ENCODE results near the gene GRM5.
"Not testable (repeated sequence)": the region's sequence is repeated elsewhere in the genome, so short reads cannot be mapped to it uniquely, and the experiment has no call there.

GRM5 gene

DNA sequence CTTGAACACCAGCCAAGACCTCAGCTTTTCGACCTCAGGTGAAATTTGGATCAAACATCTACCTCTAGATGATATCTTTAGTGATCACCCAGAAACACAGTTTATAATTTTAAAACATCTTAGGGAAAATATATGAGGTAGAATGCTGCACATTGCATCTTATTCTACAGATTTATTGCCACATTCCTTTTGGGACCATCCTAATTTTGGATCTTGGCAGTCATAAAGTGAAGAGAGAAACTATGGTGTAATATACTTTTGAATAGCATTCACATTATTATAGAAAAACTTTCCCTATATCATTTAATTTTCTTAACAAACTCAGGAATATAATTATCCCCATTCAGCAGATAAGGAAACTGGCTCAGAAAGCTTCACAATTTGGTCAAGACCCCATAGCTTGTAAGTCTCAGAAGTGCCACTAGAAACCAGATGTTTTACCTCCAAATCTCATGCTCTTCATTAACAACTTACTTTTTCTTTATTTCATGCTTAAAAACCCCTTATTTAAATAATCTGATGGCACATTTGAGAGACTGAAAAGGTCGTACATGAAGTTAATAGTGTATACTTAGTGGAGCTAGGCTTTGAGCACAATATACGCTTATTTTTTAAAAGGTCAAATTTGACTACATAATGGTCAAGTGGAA lies 529.0 kb downstream of the GRM5 start:
- no peak for DNase-seq

DNA sequence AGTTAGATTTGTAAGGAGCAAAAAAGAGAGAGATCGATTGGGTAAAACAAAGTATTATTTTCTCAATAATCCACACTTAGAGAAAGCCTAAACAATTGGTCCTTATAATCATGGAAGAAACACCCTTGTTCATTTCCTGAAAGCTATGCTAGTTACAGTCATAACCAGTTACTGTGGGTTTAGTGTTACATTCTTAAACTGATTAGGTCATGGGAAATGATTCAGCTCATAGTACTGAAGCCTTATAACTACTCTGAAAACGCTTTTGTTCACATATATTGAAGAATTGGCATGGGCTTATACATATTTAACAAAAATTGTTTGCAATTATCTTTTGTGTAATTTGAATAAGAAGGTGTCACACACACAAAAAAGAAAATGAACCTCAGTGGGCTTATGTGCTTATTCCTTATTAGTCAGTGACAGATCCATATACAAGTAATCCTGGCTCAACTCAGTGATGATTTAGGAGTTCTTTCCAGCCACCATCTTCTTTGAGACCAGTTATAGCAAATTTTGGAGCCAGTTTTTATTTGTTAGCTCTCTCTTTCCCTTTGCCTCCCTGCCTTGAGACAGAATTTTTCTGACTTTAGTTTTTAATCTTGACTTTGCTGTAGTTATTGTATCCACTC lies 529.8 kb downstream of the GRM5 start:
- DNase-seq, result peak in 1 of 2 experiments; percentile 24

DNA sequence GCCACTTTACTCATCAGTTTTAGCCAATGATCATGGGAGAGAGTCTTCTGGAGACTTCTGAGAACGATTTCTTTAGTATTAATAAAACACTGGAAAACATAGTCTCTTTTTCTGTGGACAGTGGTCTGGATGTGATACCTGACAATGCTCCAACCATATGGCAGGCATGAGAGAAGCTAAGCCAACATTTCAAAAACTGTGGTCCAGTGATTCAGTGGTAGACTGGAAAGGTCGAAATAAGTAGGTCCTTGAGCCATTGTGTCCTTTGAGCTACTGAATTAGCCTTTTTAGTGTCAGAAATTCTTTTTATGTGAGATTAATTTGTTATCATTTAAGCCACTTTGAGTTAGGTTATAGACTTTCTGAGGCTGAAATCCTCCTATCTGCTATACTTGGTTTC lies 530.5 kb downstream of the GRM5 start:
- no peak for DNase-seq

DNA sequence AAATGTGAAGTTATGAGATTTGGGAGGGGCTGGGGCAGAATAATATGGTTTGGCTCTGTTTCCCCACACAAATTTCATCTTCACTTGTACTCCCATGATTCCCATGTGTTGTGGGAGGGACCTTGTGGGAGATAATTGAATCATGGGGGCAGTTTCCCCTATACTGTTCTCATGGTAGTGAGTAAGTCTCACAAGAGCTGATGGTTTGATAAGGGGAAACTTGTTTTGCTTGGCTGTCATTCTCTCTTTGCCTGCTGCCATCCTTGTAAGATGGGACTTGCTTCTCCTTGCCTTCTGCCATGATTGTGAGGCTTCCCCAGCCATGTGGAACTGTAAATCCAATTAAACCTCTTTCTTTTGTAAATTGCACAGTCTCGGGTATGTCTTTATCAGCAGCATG lies 531.1 kb downstream of the GRM5 start:
- DNase-seq, result not testable (repeated sequence)

DNA sequence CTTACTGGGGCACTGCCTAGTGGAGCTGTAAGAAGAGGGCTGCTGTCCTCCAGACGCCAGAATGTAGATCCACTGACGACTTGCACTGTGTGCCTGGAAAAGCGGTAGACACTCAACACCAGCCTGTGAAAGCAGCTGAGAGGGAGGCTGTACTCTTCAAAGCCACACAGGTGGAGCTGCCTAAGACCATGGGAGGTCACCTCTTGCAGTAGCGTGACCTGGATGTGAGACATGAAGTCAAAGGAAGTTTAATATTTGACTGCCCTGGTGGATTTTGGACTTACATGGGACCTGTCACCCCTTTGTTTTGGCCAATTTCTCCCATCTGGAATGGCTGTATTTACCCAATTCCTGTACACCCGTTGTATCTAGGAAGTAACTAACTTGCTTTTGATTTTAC lies 531.6 kb downstream of the GRM5 start:
- DNase-seq, result no peak

DNA sequence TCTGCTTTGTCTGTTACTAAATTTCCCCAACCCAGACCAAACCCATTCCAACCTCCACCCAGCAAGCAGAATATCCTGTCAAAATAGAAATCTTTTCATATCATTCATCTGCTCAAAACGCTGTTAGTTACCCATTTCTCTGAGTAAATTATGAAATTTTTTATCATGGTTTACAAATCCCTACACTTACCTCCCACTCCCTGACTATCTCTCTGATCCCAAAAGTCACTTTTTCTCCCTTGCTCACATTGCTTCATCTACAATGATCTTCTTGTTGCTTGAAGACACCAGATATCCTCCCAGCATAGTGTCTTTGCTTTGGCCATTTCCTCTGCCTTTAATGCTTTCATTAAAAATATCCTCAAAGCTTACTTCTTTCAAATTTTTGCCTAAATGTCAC lies 532.8 kb downstream of the GRM5 start:
- DNase-seq, result no peak

DNA sequence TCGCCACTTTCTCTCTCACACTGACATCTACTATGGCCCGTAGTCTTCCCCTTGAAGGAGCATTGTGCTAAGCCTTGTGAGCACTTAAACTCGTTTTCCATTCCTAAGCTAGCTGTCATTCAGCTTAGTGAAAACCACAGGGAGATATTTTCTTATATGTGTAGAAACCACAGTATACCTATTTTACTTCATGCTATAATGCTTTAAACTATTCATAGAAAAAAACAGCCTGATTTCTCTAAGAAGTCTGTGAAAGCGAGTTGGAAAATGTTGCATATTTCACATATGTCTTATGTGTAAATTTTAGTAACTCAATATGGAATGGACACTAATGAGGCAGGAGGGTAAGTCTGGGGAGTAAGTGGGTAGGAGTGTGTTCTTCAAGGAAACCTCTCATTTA lies 534.0 kb downstream of the GRM5 start:
- DNase-seq, result no peak

DNA sequence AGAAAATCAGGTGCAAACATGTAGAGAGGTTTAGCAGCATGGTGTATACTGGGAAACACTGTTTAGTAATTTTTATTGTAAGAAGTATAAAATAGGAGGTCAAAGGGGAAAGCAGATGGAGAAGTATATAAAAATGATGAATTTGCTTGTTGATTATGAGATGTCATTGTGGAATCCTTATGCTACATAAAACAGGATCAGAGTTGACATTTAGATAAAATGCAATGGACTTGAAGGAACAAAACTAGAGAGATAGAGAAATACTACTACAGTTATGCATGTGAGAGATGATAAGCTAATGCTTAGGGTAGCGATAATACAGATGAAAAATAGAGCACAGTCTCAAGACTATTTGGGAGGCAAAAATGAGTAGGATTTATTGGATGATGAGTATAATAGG lies 536.4 kb downstream of the GRM5 start:
- no peak for DNase-seq

DNA sequence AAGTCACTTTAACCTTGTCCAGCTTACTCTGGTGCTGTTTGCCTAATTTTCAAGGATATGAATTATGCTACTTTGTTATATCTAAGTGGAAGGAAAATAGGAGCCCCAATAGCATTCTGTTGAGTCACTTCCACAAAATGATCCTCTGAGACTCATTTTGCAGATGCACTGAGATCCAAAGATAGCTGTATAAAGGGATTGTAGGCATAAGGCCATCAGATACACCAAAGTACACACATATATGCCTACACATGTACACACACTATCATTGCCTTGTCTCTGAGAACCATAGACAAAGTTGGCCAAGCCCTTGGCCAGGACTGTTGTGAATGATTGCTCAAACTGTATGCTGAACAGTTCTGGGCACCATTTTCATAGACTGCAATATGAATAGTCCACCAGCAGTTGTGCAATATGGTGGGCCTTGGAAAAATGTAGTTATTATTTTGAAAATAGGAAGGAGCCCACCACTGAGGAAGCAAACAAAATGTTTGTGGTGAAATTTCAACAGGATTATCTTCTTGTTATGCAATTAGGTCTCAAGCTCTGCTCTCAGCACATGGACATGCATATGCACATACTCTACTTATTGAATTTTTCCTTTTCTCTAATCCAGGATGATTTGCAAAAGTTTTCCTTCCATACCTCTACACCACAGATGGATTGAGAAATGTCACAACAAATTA lies 542.3 kb downstream of the GRM5 start:
- DNase-seq, result no peak

DNA sequence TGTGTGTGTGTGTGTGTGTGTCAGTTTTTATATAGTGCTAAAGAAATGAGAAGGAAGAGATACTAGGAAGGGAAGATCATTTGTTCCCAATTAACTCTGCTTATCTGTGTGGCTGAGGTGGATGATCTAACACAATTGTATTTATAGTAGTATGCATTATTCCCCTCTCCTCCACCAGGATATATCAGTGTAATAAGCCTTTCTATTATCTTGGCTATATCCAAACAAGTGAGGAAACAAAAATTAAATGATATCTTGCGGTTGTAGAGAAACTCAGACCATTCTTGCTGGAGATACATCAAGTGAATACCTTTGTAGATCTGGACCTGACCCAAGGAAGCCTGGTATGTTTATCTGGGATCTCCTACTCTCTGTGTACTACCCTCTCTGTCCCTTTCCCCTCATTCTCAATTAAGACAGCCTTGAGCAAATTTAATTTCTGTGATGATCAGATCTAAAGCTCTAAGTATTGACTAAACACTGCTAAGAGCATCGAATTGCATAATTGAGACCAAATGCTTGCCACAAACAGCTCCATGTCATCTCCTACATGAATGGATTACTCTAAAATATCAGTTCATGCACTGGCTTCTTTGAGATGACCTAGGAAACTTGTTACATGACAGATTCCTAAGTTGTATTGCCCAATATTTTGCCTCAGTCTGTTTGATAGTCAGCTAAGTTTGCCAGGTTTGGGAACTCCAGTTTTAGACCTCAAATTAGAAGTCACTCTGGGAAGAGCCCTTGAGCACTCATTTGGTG lies 543.0 kb downstream of the GRM5 start:
- DNase-seq, result no peak

DNA sequence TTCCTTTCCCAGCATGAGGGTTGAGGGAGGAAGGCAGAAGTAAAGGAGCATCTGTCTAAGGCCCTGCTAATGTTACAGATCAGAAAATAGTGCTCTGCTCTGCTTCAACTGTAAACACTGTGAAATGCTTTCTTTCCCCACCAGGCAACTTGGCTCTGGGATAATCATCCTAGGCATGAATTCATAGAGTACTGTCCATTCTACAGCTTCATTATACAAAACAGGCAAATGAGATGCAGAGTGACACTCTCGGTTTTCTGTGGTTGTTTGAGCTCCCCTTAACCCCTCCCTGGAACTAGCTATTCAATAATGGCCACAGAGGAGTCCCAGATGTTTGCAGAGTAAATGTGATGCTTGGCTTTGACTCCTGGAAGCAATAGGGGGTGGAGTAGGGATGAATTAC lies 544.0 kb downstream of the GRM5 start:
- peak; percentile 21 to 51 for DNase-seq

DNA sequence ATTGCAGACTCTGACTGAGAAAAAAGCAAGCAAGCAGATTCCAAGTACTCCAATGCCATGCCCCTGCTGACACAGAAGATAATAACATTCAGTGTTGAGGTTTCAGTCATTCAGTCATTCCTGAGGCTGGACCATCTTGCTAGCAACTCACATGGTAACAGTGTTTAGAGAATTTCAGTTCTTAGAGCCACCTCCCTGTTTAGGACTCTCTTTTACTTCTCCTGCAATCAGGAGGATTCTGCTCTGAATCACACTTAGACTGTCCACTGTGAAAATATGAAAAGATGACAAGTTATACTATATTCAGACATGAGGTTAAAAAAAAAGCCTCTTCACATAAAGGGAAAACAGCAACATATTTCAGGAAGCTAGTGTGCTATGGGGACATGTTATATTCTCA lies 544.4 kb downstream of the GRM5 start:
- no peak for DNase-seq

DNA sequence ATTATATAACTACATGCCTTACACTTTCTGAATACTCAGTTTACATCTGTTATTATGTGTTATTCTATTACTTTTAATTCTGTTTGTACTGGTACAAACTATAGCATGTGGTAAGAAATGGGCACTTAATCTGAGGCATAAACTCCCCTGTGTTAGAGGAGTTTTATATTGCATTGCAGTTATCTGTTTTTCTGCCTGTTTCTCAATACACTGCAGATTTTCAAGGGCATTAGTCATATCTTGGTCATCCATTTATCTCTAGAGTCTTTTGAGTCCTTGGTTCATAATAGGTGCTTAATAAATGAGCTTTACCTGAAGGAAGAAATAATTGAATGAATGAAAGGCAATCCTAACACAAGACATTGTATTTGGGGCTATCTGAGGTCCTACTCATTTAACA lies 545.4 kb downstream of the GRM5 start:
- DNase-seq, result no peak

DNA sequence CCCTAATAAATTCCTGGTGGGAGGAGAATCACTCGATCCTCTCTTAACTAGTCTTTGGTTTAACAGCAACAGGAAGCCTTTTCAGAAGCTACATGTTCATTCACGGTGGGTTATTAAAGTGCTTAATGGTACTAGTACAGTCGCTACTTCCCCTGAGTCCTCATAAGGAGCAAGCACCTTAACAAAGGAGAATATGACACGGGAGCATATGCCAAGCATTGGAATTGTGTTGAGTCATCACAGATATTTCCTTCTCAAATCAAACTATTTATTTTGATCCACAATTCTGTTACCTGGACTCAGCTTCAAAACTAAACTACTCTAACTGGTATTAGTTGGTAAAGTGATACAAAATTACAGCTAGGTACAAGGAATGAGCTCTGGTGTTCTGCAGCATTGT lies 550.8 kb downstream of the GRM5 start:
- no peak for DNase-seq

DNA sequence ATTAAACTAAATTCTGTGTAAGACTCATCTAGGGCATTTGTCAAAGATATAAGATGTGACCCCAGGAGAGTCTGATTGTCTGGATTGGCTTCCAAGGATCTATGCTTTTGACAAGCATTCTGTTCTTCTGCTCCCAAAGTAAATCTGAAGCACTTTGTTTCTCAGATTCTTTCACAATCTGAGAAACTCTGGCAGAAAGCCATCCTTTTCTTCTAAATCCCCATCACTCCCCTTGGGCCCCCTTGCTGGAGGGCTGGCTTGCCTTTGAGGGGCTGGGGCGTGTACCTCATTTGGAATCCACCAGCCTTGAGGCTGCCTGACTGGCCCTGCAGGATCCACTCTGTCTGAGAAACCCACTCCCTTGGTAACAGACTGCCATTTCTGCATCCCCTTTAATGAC lies 554.8 kb downstream of the GRM5 start:
- DNase-seq, result no peak

DNA sequence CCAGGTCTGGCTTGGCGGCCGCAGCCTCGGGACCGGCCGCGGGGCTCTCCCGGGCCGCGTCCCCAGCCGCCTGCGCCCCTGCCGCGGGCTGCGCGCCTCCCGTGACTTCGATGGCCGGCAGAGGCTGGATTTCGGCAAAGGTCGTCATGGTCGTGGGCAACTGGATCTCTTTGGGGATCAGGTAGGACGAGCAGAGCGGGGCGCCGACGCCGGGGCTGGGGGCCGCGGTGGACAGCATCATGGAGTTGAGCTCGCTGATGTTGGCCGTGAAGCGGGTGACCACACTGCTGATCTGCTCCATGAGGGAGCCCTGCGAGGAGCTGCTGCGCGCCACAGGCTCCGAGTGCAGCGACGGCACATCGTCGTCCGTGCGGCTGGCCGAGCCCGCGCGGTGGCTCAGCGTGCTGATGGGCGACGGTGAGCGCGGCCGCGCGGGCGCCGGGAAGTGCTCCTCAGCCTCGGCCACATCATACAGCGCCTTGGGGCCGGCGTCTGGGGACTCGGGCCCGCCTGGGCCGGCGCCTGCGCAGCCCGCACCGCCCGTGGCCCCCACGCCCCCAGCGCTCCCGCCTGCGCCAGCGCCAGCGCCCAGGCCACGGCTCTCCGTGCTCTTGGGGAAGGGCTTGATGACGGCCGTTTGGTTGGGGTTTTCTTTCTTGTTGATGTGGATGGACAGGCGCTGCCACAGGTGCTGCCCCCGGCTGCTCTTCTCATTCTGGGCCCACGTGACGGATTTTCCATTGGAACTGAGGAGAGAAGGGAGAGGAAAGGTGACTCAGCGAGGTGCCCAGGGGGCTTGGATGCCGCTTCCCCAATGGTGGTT lies 556.8 kb downstream of the GRM5 start:
- DNase-seq, result no peak

DNA sequence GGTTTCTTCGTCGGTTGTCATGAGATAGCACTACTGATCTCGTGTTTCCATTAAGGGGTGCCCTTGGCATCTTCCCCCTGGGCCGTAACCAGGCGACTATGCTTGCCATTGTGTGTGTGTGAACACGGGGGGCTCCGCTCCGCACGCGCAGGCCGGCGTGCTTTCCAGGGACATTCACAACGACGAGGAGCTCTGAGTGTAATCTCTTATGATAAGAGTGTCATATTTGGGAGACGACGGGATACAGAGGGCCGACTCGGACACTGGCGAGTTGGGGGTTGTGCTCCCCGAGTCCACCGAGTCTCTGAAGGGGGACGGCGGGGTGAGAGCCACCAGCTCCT lies 557.4 kb downstream of the GRM5 start:
- DNase-seq, result no peak

DNA sequence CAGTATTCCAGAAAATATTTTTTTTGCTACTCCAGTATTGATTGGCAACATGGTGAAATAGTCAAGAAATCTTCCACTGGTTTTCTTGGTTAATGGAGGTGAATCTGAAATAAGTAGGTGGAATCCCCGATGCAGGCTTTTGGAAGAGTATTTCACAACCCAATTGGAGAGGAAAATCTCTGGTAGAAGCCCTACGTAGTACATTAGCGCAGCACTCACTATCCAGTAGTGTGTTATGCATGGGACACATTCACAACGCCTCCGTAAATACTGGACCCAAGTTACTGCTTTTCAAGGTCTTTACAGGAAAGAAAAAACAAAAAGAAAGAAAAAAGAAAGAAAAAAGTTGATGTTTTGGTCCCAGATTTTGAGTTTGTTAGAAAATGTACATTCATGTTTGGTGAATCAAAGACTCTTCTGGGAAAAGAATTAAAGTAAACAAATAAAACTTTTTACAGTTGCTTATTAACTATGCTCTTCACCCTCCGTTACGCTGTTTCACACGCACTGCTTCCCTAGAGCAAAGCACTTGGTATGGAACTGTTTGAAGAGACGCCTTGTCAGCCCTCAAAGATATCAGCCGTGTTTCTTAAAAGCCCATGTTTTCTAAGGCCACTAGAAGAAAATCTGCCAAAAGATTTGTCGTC lies 557.9 kb downstream of the GRM5 start:
- no peak for DNase-seq

DNA sequence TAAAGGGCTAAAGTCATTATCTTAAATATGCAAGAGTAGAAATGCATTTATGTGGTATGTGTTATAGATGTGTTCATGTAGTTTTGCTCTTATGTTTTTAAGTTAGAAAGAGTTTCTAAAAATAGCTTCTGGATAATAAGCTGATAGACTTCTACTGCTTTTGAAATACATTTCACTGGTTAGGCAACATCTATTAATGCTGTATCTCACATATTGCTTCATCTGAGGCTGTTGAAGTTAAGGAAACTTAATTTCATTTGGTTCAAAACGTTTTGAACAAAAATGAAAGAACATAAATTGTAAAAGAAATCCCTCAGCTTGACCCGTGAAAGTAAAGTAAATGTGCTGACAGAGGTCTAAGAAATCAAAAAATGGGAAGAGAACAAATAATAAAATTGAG lies 564.2 kb downstream of the GRM5 start:
- DNase-seq, result no peak

DNA sequence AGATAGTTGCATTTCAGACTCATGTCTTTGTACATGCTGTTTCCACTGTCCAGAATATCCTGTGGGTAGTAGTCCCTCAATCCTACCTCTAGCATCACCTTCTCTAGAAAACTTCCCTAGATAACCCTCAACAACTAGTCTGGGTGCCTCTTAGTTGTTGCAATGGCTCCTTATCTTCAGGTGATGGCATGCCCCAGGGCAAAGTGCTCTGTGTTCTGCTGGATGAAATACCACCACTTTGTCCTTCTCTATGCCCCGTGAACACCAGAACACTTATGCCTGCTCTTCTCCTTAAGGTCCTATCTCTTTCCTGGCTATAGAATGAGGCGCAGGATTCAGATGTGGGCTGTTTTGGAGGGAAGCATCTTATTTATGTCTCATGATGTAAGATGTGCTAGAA lies 569.9 kb downstream of the GRM5 start:
- DNase-seq, result no peak

DNA sequence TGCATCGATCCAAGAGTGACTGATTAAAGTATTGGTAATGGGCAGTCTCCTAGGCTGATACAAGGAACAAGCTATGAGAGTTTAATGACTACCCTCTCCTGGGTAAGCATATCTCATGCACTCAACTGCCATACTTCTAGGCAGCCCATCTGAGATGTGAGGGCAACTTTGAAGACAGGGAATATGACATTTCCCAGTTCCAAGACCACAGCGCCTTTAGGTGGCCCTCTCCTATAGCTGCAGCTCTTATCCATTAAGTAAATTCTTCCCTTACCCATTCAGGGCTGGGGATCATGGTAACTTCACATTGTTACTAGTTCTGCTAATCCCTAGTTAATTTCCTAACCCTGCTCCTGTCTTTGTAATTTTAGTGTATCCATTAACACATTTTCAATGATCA lies 570.9 kb downstream of the GRM5 start:
- DNase-seq, result no peak

DNA sequence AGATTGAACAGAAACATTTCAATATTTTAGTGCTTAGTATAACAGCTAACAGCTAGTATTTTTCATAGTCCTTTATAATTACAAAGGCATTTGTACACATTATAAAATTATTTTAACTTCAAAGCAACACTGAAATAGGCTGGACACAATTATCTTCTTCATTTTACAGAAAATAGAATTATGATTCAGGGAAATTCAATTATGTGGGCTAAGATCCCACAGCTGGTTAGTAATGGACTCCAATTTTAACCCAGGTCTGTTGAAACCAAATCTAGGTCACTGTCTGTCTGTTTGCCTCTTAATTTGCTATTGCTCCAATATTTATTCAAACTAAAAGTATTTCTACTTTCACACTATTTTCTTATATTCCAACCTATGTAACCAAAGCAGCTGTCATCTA lies 574.1 kb downstream of the GRM5 start:
- no peak for DNase-seq

DNA sequence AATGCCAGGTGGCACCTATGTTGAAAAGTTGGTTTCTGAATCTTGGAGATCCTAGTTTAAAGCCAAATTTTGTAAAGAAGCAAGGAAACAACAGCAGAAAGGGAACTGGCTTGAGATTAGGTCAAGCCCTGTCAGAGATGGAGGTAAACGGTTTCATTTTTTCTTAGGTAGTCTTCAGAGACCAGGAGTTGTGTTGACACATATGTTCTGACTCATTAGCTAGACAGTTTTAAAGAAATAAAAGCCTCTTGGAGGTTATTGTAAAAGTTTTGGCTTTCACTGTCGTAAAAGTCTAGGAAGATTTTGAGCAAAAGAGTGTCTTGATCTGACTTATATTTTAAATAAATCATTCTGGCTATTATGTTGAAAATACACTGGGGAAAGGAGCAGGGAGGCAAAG lies 576.8 kb downstream of the GRM5 start:
- DNase-seq, result no peak

Measured in NCI-H2081 (cell line).